ENCODE measurements around the gene AMH.

Gene AMH

GRCh38 chr19:2227415-2228156 is 21.5 kb upstream of the AMH start:
- Mint-ChIP-seq H3K9me3 (no peaks in the 10 kb centered on the region), H3K27me3 (ENCODE audit: low read depth) (no peaks in the 10 kb centered on the region), H3K4me3 (no peak overlapping the region), H3K27ac (no peak overlapping the region), H3K4me1 (ENCODE audit: low read depth) (no peaks in the 10 kb centered on the region), H3K36me3 (ENCODE audit: low read depth) (peaks cover 14% of the 10 kb centered on the region)

- Mint-ChIP-seq H3K9me3 (no peaks in the 10 kb centered on the region), H3K4me3 (no peak overlapping the region), H3K4me1 (ENCODE audit: low read depth) (no peaks in the 10 kb centered on the region), H3K27me3 (ENCODE audit: low read depth) (no peaks in the 10 kb centered on the region), H3K36me3 (ENCODE audit: low read depth) (peaks cover 14% of the 10 kb centered on the region), H3K27ac (no peak overlapping the region)
Observed at GRCh38 chr19:2228157-2229030, 20.7 kb upstream of the AMH start.

- Mint-ChIP-seq H3K9me3 (no peaks in the 10 kb centered on the region), H3K36me3 (ENCODE audit: low read depth) (peaks cover 12% of the 10 kb centered on the region), H3K4me3 (no peak overlapping the region), H3K4me1 (ENCODE audit: low read depth) (peaks cover 5% of the 10 kb centered on the region), H3K27ac (no peak overlapping the region), H3K27me3 (ENCODE audit: low read depth) (no peaks in the 10 kb centered on the region)
Observed at GRCh38 chr19:2229103-2230032, 19.8 kb upstream of the AMH start.

- no peaks in the 10 kb centered on the region for H3K27me3 Mint-ChIP-seq (ENCODE audit: low read depth)
- no peak overlapping the region for H3K27ac Mint-ChIP-seq
- peaks cover 9% of the 10 kb centered on the region for H3K36me3 Mint-ChIP-seq (ENCODE audit: low read depth)
Observed at GRCh38 chr19:2230033-2230531, 19.0 kb upstream of the AMH start.

GRCh38 chr19:2230807-2231533 is 18.2 kb upstream of the AMH start:
- peaks cover 13% of the 10 kb centered on the region for H3K4me1 Mint-ChIP-seq (ENCODE audit: low read depth)

More at GRCh38 chr19:2230033-2230531, 19.0 kb upstream of the AMH start:
- H3K9me3 Mint-ChIP-seq, result no peaks in the 10 kb centered on the region
- no peak overlapping the region for H3K4me3 Mint-ChIP-seq
- peaks cover 10% of the 10 kb centered on the region for H3K4me1 Mint-ChIP-seq (ENCODE audit: low read depth)

GRCh38 chr19:2231621-2232221 is 17.4 kb upstream of the AMH start:
- no peaks in the 10 kb centered on the region for H3K27me3 Mint-ChIP-seq (ENCODE audit: low read depth)
- no peak overlapping the region for H3K27ac Mint-ChIP-seq
- no peak overlapping the region for H3K4me3 Mint-ChIP-seq
- peaks cover 16% of the 10 kb centered on the region for H3K4me1 Mint-ChIP-seq (ENCODE audit: low read depth)
- peaks cover 15% of the 10 kb centered on the region for H3K36me3 Mint-ChIP-seq (ENCODE audit: low read depth)
- no peaks in the 10 kb centered on the region for H3K9me3 Mint-ChIP-seq

More at GRCh38 chr19:2230807-2231533, 18.2 kb upstream of the AMH start:
- Mint-ChIP-seq H3K27ac (no peak overlapping the region), H3K27me3 (ENCODE audit: low read depth) (no peaks in the 10 kb centered on the region), H3K9me3 (no peaks in the 10 kb centered on the region), H3K36me3 (ENCODE audit: low read depth) (peaks cover 12% of the 10 kb centered on the region), H3K4me3 (no peak overlapping the region)

- Mint-ChIP-seq H3K27ac (no peak overlapping the region), H3K4me3 (no peak overlapping the region), H3K4me1 (ENCODE audit: low read depth) (peaks cover 19% of the 10 kb centered on the region), H3K27me3 (ENCODE audit: low read depth) (no peaks in the 10 kb centered on the region), H3K36me3 (ENCODE audit: low read depth) (peaks cover 16% of the 10 kb centered on the region), H3K9me3 (no peaks in the 10 kb centered on the region)
Observed at GRCh38 chr19:2232286-2233151, 16.6 kb upstream of the AMH start.

- peak overlapping the region; percentile 93 for H3K4me3 Mint-ChIP-seq
- peaks cover 28% of the 10 kb centered on the region for H3K36me3 Mint-ChIP-seq (ENCODE audit: low read depth)
- no peaks in the 10 kb centered on the region for H3K27me3 Mint-ChIP-seq (ENCODE audit: low read depth)
- H3K4me1 Mint-ChIP-seq (ENCODE audit: low read depth), result peaks cover 31% of the 10 kb centered on the region
- H3K27ac Mint-ChIP-seq, result peak overlapping the region; percentile 57
- no peaks in the 10 kb centered on the region for H3K9me3 Mint-ChIP-seq
Observed at GRCh38 chr19:2233601-2234280, 15.4 kb upstream of the AMH start.

GRCh38 chr19:2234996-2235380 is 14.1 kb upstream of the AMH start:
- Mint-ChIP-seq H3K4me3 (peak overlapping the region; percentile 93), H3K27ac (peak overlapping the region; percentile 79), H3K4me1 (ENCODE audit: low read depth) (peaks cover 38% of the 10 kb centered on the region), H3K27me3 (ENCODE audit: low read depth) (no peaks in the 10 kb centered on the region), H3K9me3 (no peaks in the 10 kb centered on the region), H3K36me3 (ENCODE audit: low read depth) (peaks cover 31% of the 10 kb centered on the region)

- Mint-ChIP-seq H3K9me3 (no peaks in the 10 kb centered on the region), H3K27me3 (ENCODE audit: low read depth) (no peaks in the 10 kb centered on the region), H3K36me3 (ENCODE audit: low read depth) (peaks cover 31% of the 10 kb centered on the region), H3K27ac (peak overlapping the region; percentile 79), H3K4me3 (peak overlapping the region; percentile 93), H3K4me1 (ENCODE audit: low read depth) (peaks cover 42% of the 10 kb centered on the region)
Observed at GRCh38 chr19:2235381-2236063, 13.6 kb upstream of the AMH start.

GRCh38 chr19:2236064-2236313 is 13.1 kb upstream of the AMH start:
- peaks cover 46% of the 10 kb centered on the region for H3K4me1 Mint-ChIP-seq (ENCODE audit: low read depth)
- no peaks in the 10 kb centered on the region for H3K27me3 Mint-ChIP-seq (ENCODE audit: low read depth)
- H3K27ac Mint-ChIP-seq, result peak overlapping the region; percentile 98
- H3K9me3 Mint-ChIP-seq, result no peaks in the 10 kb centered on the region
- peak overlapping the region; percentile 98 for H3K4me3 Mint-ChIP-seq
- H3K36me3 Mint-ChIP-seq (ENCODE audit: low read depth), result peaks cover 31% of the 10 kb centered on the region

Data from T-helper 1 cell treated with Interleukin-12 subunit alpha and Interleukin-12 subunit beta and Interleukin-4 antibody, amounts not matched to agents 30 μg/mL and 1 μg/mL, for 36 hours (primary cell).